NCI-H524 (cell line): ENCODE measurements around the gene FBXL19.
"Not testable (repeated sequence)": the region's sequence is repeated elsewhere in the genome, so short reads cannot be mapped to it uniquely, and the experiment has no call there.

Experiments
- DNase-seq, 2 experiments: peaks; one replicate each; lab custom pipeline; 2025; lab: John Stamatoyannopoulos, UW

Gene FBXL19

GRCh38 chr16:30923554-30924075 is at the start of gene FBXL19:
FBXL19 (plus strand) TSS chr16:30923572; CDS start chr16:30925755, 2,183 bp downstream.
- no peak for DNase-seq

- no peak for DNase-seq
Measured at GRCh38 chr16:30874244-30874820, 49.0 kb upstream of the FBXL19 start.

- DNase-seq = peak; percentile 82 to 91
Measured at GRCh38 chr16:30874821-30875717, 48.3 kb upstream of the FBXL19 start.

- no peak for DNase-seq
Measured at GRCh38 chr16:30875871-30876801, 47.2 kb upstream of the FBXL19 start.

GRCh38 chr16:30876867-30877266 is 46.5 kb upstream of the FBXL19 start:
- DNase-seq = no peak

GRCh38 chr16:30882429-30883310 is 40.7 kb upstream of the FBXL19 start:
- no peak for DNase-seq

- no peak for DNase-seq
Measured at GRCh38 chr16:30884760-30885159, 38.6 kb upstream of the FBXL19 start.

- DNase-seq = no peak
Measured at GRCh38 chr16:30885196-30885595, 38.2 kb upstream of the FBXL19 start.

GRCh38 chr16:30886145-30886544 is 37.2 kb upstream of the FBXL19 start:
- no peak for DNase-seq

- no peak for DNase-seq
Measured at GRCh38 chr16:30887927-30888326, 35.4 kb upstream of the FBXL19 start.

- no peak for DNase-seq
Measured at GRCh38 chr16:30888856-30889499, 34.4 kb upstream of the FBXL19 start.

- no peak for DNase-seq
Measured at GRCh38 chr16:30889721-30890120, 33.7 kb upstream of the FBXL19 start.

GRCh38 chr16:30891043-30891823 is 32.1 kb upstream of the FBXL19 start:
- not testable (repeated sequence) for DNase-seq

GRCh38 chr16:30892670-30893416 is 30.5 kb upstream of the FBXL19 start:
- DNase-seq = no peak

GRCh38 chr16:30893417-30893743 is 30.0 kb upstream of the FBXL19 start:
- peak in 1 of 2 experiments; percentile 31 for DNase-seq

- peak; percentile 83 to 87 for DNase-seq
Measured at GRCh38 chr16:30893744-30894539, 29.4 kb upstream of the FBXL19 start, which contains the start of gene BCL7C. BCL7C (minus strand) TSS chr16:30894077; CDS start chr16:30893944, 133 bp downstream.

- no peak for DNase-seq
Measured at GRCh38 chr16:30894540-30895368, 28.6 kb upstream of the FBXL19 start.
